Right ventricle myocardium inferior (tissue), 1 donor: ENCODE results near the gene GLTP. TPM values are rescaled to one million over a fixed set of nuclear protein-coding genes. Genes with fewer than 3 reads are reported as not detected.
"Not testable (repeated sequence)": the region's sequence is repeated elsewhere in the genome, so short reads cannot be mapped to it uniquely, and the experiment has no call there.

ENCODE experiments used
- ATAC-seq: fragments of 200-7000 bp; cut with Tn5 transposase; one replicate; pipeline ENCODE4 v1.9.1; 2020; ENCODE audit warnings: mild to moderate bottlenecking, moderate library complexity
- DNase-seq: peaks from one replicate; pipeline ENCODE4 v3.0.0; 2021; ENCODE audit errors: missing footprints
- intact Hi-C: fragments of 100-400 bp; cut with DNase I; formaldehyde crosslinking; loops from one replicate; pipeline ENCODE4 v1.11.0; 2022
- total RNA-seq: library from RNA; stranded (reverse); fragmentation: NEBNext Ultra II Directional; extraction: Animal tissue kit (Norgen Biotek cat#: 25700); gene quantifications from one replicate; pipeline ENCODE4 v1.2.1, GENCODE V29; 2021
- donor health status: DM: no; HTN: yes; CAD: no; lungs with severe emphysema.

GLTP gene
- total RNA-seq, 1 donor from 2014 or later: 23.3 TPM

DNA sequence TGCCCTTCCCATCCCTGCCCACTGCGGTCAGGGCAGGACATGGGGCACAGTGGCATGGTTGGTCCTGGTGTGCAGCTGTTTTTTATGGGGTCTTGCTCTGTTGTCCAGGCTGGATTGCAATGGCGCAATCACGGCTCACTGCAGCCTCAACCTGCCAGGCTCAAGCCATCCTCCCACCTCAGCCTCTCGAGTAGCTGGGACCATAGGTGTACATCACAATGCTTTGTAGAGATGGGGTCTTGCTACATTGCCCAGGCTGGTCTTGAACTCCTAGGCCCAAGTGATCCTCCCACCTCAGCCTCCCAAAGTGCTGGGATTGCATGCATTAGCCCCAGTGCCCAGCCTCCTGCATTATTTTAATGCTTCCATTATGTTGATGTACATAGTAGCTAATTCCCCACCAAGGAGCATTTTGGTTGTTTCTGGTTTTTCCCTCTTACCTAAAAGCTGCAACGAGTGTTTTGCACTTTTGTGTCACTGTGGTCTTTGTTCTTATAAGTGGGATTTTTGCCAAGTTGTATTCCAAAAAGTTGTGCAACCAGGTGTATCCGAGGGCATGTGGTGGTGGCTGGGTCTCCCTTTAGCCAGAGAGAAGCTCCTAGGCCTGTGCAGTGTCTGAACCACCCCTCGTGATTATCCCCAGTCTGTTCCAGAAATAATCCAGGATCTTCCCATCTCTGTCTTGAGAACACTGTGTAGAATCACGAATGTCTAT lies 30.1 kb upstream of the GLTP start:
- intact Hi-C loops: no loop called here
- no peak for ATAC-seq
- no peak for DNase-seq

DNA sequence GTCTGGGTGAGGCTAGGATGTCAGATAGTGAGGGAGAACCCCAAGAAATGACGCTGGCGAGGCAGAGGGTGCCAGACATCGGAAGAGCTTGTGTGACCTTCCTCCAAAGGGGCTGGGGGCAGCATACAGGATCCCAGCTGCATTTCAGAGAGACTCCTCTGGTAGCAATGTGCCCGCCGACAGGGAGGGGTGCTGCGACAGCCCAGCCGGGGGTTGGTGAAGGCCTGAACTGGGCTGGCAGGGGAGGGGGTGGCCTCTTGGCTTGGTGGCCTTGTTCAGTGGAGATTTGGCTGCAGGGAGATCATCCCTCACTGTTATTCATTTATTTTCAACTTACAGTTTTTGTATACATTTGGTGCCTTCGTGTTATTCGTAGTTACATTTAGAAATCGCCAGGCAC lies 25.0 kb upstream of the GLTP start:
- intact Hi-C loops: no loop called here
- DNase-seq (no peak), ATAC-seq (no peak)

DNA sequence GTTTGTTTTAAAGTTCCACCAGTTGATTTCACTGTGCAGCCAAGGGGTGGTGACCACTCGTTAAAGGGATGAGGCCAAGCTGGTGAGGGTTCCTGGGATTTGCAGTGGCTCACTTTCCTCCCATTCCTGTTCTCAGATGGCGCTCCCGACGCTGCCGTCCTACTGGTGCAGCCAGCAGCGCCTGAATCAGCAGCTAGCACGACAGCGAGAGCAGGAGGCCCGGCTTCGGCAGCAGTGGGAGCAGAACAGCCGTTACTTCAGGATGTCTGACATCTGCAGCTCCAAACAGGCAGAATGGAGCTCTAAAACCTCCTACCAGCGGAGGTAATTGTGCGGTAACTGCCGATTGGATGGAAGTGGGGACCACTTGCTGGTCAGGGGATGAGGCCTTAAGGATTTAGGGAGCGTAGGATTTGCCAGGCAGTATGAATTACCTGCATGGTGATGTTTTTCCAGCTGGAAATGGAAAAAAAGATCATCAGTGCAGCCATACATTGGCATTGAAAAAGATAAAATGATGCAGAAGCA lies 22.6 kb upstream of the GLTP start:
- intact Hi-C loops: no loop called here
- no peak for DNase-seq

DNA sequence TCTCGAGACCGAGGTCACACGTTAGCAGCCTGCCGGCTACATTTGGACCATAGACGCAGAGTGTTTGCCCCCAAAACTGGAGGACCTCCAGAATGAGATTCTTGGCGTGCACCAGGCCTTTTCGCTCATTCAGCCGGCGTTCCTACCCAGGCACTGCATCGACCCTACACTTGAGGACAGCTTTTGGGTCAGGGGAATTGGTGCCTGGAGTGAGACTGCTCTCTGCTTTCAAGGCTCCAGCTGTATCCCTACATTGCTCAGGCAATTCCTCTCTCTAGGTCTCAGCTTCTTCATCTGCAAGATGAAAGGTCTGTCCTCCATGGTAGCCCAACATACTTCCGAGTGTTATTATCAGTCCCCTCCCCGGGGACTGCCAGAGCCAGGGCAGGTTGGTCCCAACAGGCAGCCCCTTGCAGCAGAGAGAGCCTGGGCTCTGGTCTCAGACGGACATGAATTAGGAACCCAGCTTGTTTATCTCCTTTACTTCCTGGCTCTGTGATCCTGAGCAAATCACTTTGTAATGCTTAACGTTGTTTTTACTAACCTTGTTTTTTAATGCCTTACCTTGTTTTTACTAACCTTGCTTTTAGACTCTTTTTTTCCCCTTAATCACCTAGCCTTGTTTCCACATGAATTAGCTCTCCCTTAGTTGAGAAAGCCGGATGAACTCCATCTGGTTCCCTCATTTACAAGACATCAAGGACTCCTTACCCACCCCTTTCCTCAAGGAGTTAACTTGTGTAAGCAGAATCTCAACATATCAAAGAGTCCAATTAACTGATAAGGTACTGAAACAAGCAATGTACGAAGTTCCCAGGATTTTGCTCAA lies 20.6 kb upstream of the GLTP start:
- no peak for DNase-seq
- ATAC-seq: no peak
- intact Hi-C loops: no loop called here

More for the DNA sequence above, 22.6 kb upstream of the GLTP start:
- no peak for ATAC-seq

DNA sequence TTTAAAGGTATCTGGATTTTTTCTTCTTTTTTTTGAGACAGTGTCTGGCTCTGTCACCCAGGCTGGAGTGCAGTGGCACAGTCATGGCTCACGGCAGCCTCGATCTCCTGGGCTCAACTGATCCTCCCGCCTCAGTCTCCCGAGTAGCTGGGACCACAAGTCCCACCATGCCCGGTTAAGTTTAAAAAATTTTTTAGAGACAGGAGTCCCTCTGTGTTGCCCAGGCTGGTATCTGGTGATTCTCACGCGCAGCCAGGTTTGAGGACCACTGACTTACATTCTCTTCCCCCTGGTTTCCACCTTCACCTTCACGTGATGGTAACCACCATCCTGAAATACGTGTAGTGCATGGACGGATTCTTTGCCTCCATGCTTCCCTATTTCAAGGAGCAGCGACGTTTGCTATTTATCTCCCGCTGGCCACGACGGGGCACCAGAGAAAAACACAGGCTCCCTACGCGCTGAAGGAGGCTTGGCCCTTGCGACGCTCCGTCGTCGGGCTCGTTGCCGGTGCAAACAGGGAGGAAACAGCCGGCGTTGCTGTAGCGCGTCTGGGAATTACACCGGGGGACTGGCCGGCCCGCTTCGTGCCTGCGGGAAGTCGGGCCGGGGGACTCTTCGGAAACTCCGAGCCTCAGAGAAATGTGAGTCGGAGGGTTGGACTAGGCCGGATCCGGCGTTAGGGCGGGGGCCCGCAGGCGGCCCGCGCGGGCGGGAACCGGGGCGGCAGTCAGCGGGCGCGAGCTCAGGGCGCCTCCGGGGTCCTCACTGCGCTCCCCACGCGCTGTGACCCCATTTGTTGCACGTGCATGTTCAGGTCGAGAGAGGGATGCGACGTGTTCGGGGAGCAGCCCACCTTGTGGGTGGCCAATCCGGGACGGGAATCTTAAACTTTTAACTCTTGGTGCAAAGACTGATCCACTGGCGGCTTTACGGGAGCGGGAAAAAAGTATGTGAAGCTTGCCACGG lies 19.7 kb upstream of the GLTP start, which contains the start of gene TCHP:
Gene TCHP (plus strand): TSS at position 492 of the 969 bp plus-strand sequence. CDS start 2,753 bp downstream, outside the sequence.
- intact Hi-C loops: no loop called here
- DNase-seq (peak; percentile 95), ATAC-seq (peak; percentile 94)

DNA sequence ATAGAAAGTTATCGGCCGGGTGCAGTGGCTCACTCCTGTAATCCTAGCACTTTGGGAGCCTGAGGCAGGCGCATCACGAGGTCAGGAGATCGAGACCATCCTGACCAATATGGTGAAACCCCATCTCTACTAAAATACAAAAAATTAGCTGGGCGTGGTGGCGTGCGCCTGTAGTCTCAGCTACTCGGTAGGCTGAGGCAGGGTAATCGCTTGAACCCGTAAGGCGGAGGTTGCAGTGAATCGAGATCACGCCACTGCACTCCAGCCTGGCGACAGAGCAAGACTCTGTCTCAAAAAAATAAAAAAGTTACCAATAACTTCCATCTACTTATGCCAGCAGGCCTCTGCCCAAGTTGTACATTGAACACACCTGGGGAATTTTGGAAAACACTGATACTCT lies 19.0 kb upstream of the GLTP start:
- intact Hi-C loops, ATAC-seq: not testable (repeated sequence)

DNA sequence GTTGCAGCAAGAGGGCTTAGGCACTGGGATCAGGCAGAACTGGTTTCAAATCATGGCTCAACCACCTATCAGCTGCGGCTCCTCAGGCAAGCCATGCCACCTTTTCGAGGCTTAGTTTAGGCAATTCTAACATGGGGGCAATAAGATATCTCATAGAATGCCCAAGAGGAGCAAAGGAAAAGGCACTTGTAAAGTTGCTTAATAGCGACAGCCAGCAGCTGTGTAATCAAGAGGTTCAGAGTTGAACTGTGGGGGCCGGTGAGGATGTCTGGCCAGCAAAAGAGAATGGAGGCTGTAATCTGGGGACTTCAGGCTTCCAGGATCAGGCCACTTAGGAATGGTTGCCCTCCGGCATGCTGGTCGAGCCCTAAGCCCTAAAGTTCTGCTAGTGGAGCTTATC lies 16.7 kb upstream of the GLTP start:
- ATAC-seq: no peak
- DNase-seq: no peak
- intact Hi-C loops: no loop called here

More for the DNA sequence above, 19.0 kb upstream of the GLTP start:
- DNase-seq: not testable (repeated sequence)

DNA sequence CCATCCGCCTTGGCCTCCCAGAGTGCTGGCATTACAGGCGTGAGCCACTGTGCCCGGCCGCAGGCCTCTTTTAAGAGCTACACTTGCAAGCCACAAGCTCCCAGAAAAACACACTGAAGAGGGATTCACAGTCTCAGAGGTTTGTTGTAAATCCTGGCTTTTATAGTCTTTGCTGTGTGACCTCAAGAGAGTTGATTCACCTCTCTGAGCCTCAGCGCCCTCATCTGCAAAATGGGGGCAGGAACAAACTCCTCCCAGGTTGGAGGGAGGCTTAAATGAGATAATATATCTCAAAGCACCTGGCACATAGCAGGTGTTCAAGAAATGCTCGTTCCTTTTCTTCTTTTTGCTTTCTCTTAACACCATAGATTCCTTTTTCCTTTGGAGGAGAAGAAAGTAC lies 15.8 kb upstream of the GLTP start:
- intact Hi-C loops: no loop called here
- DNase-seq (no peak), ATAC-seq (no peak)

DNA sequence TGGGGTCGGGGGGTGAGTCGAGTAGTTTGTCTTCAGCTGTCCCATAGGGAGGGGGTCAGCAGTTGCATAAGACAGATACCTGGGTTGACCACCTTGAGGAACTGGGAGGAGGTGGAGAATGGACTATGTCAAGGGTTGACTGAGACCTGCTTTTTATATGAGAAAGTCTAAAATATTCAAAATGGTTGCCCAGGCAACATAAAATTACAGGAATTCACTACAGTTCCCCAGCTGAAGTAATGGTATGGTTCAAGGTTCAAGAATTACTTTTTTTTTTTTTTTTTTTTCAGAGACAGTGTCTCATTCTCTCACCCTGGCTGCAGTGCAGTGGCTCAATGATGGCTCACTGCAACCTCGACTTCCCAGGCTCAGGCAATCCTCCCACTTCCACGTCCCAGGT lies 14.6 kb upstream of the GLTP start:
- ATAC-seq (no peak), DNase-seq (no peak)
- intact Hi-C loops: no loop called here

DNA sequence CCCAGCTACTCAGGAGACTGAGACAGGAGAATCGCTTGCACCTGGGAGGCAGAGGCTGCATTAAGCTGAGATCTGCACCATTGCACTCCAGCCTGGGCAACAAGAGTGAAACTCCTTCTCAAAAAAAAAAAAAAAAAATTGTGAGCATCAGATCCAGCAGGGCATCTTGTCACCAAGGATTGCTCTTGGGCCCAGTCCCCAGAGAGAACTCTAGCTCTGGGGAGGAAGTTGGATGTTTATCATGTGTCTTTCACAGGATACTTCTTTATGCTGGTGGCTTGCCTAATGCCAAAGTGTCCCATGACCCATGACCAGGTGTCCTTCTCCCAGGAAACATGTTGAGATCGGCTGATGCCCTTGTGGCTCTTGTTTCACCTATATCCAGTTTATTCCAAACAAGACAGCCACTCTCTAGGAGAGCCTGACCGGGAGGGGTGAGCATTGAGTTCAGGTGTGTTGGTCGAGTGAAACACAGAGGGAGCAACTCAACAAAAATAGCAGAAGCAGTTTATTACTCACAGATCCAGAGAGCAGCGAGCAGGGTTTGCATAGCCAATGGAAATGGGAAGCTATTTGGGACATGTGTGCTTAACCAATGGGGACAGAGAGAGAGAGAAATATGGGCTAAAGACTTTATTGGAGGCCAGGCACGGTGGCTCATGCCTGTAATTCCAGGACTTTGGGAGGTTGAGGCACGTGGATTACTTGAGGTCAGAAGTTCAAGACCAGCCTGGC lies 13.1 kb upstream of the GLTP start:
- intact Hi-C loops: no loop called here
- ATAC-seq (no peak), DNase-seq (no peak)

DNA sequence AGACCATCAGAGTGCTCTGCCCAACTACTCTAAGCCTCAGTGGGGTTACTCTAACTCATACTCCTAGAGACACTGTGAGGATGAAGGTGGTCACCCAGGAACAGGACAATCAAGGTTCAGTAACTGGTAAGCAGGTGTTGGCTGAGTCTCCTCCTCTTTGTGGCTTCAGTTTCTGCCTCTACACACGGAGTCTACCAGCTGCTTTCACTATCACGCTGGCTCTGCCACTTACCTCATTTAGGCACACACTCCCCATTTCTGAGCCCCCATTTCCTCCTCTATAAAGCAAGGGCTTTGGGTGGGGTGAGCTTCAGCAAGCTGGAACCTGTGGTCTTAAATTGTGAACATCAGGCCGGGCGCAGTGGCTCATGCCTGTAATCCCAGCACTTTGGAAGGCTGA lies 12.4 kb upstream of the GLTP start:
- DNase-seq: no peak

DNA sequence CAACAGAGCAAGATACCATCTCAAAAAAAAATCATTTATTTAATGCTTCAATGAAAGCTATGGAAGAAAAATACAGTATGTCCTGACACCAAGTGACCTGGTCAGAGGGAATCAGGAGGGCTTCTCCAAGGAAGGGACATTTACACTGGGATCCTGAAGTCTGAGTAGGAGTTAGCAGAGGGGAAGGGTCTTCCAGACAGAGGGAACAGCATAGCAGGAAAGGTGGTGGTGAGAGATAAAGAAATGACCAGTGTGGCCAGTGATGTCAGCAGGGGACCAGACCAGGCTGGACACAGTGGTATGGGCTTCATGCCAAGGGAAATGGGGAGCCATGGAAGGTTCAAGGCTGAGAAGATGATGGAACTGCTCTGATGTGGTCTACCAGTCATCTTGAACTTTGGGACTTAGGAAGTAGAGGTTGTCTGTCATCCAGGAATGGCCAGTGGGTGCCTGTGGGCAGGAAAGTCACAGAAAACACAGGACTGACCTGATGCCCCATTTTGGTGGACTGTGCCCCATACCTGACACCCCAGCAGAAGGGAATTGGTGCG lies 11.9 kb upstream of the GLTP start:
- ATAC-seq (no peak), DNase-seq (no peak)
- intact Hi-C loops: no loop called here

More for the DNA sequence above, 12.4 kb upstream of the GLTP start:
- no peak for ATAC-seq
- intact Hi-C loops: no loop called here

DNA sequence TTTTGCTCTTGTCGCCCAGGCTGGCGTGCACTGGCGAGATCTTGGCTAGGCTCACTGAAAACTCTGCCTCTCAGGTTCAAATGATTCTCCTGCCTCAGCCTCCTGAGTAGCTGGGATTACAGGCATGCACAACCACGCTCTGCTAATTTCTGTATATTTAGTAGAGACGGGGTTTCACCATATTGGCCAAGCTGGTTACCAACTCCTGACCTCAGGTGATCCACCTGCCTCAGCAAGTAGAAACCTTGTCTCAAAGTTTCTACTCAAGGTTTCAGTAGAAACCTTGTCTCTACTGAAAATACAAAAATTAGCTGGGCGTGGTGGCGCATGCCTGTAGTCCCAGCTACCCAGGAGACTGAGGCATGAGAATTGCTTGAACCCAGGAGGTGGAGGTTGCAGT lies 11.4 kb upstream of the GLTP start:
- ATAC-seq, intact Hi-C loops, DNase-seq: not testable (repeated sequence)

DNA sequence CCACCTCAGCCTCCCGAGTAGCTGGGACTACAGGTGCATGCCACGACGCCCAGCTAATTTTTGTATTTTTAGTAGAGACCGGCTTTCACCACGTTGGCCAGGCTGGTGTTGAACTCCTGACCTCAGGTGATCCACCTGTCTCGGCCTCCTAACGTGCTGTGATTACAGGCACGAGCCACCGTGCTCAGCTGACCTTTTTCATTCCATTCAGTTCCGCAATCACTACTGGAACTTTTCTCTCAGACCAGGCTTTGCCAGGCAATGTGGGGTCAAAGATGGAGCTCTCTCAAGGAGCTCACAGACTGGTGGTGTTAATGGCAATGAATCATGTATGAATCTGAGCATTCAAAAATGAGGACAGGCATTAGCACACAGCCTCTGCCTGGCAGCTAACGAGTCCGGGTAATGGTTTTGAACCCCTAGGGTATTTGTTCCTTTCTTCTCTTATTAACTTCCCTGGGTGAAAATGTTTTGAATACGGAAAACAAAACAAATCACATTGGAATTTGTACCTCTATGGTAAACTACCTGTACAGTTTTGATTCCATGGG lies 10.4 kb upstream of the GLTP start:
- DNase-seq: no peak
- intact Hi-C loops: no loop called here
- no peak for ATAC-seq

DNA sequence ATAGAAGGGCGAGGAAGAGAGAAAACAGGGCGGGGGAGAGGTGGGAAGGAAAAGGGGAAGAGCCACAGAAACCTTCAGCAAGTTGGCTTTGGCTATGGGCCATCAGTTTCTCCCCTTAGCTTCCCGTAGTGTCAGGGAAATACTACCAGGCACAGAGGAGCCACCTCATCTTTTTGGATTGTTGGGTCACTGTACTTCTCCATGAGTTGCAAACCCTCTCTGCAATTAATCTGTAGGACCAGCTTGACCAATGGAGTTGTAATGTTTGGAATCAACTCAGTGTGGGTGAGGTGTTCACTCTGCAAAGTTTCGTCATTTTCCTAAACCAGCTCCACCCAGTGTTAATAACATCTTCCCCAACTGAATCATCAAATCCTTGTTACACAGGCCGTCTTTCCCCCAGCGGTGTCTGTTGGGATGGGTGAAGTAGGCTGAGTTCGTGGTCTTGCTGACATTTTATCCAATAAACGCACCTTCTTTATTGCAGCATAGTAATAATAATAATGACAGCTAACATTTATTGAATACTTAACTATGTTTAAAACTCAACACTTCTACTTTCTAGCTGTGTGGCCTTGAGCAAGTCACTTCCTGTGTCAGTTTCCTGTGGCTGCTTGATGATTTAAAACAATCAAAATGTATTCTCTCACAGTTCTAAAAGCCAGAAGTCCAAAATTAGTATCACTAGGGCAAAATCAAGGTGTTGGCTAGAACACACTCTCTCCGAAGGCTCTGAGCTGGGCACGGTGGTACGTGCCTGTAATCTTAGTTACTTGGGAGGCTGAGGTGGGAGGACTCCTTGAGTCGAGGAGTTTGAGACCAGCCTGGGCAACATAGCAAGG lies 8.1 kb upstream of the GLTP start:
- no peak for DNase-seq
- intact Hi-C loops: no loop called here
- ATAC-seq: peak; percentile 62

DNA sequence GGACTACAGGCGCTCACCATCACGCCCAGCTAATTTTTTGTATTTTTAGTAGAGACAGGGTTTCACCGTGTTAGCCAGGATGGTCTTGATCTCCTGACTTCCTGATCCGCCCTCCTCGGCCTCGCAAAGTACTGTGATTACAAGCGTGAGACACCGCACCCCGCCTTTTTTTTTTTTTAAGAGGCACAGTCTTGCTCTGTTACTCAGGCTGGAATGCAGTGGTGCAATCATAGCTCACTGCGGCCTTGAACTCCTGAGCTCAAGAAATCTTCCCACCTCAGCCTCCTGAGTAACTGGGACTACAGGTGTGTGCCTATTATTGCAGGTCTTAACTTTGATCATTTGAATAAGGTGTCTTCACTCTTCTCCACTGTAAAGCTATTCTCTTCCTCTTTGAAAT lies 5.3 kb upstream of the GLTP start:
- DNase-seq (no peak), ATAC-seq (no peak)
- intact Hi-C loops: no loop called here

DNA sequence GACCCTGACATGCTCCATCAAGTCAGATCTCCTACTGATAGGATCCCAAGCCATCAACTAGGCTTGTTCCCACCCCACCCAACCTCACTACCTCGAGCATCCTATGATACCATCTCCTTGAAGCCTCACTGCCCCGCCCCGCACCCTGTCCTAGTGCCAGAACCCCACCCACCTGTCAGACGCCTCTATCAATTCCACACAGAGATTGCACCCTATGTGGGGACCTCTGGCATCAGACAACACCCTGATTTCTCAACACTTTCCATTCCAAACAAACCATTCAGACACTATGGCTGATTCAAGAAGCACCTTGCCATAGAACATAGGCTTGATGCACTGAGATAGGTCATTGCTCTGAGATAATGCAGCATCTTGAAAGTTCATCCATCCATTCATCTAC lies 3.1 kb upstream of the GLTP start:
- ATAC-seq (no peak), DNase-seq (no peak)
- intact Hi-C loops: loop anchor here (5.0 kb wide), 1 partner anchor 456 kb away; no protein-coding TSS in a partner anchor
